Kidney (tissue), 14 donors: ENCODE data around the gene VWA5B1. TPM values are rescaled to one million over a fixed set of nuclear protein-coding genes. Genes with fewer than 3 reads are reported as not detected.

Experiments
- DNase-seq, 5 donors: peaks; one replicate each; pipeline ENCODE4 v3.0.0-alpha.2; 2013 to 2020
- FAIRE-seq: peaks from 2 replicates; lab custom pipeline; 2012; peaks lifted over from hg19 to GRCh38; lab: Jason Lieb, UNC
- H3K27ac ChIP-seq, 2 donors: one replicate each; pipeline ENCODE4 v1.7.0; 2013; ENCODE audit warnings: low read depth in 2 of 2, low read length in 2 of 2, inconsistent platforms in 1 of 2
- H3K27me3 ChIP-seq: one replicate; pipeline ENCODE4 v1.7.1; 2013; ENCODE audit warnings: low read length, inconsistent platforms; ENCODE audit not compliant: control insufficient read depth, insufficient read depth
- H3K36me3 ChIP-seq, 3 donors: one replicate each; pipeline versions ENCODE4 v1.7.0 to v1.7.1; 2013; ENCODE audit warnings: low read length in 3 of 3, control low read depth in 1 of 3, inconsistent platforms in 1 of 3; ENCODE audit not compliant: insufficient read depth in 3 of 3, control insufficient read depth in 2 of 3
- H3K4me1 ChIP-seq, 3 donors: one replicate each; pipeline versions ENCODE4 v1.7.0 to v1.7.1; 2013; ENCODE audit warnings: low read length in 3 of 3, inconsistent platforms in 1 of 3, low read depth in 1 of 3; ENCODE audit not compliant: control insufficient read depth in 2 of 3, insufficient read depth in 2 of 3
- H3K4me3 ChIP-seq, 3 donors: one replicate each; pipeline versions ENCODE4 v1.7.0 to v1.8.1; 2013; ENCODE audit warnings: low read length in 3 of 3, control low read depth in 1 of 3, inconsistent platforms in 1 of 3
- H3K9ac ChIP-seq, 3 donors: one replicate each; pipeline versions ENCODE4 v1.7.0 to v1.7.1; 2013; ENCODE audit warnings: low read length in 3 of 3, control low read depth in 1 of 3, inconsistent platforms in 1 of 3
- H3K9me3 ChIP-seq, 3 donors: one replicate each; pipeline versions ENCODE4 v1.7.0 to v1.7.1; 2013; ENCODE audit warnings: low read length in 3 of 3, control low read depth in 1 of 3, inconsistent platforms in 1 of 3; ENCODE audit not compliant: control insufficient read depth in 2 of 3, insufficient read depth in 1 of 3
- CTCF ChIP-seq: IDR thresholded peaks from 3 replicates; pipeline ENCODE4 v1.5.1; 2012; ENCODE audit warnings: mild to moderate bottlenecking, moderate library complexity, borderline replicate concordance; ENCODE audit not compliant: insufficient read depth; ENCODE audit errors: extremely low read depth
- intact Hi-C: fragments of 100-400 bp; cut with DNase I; formaldehyde crosslinking; loops from one replicate; pipeline ENCODE4 v1.11.1; 2022
- polyA plus RNA-seq: library from polyadenylated mRNA; stranded (reverse); fragments of 350-450 nt; fragmentation: Illumina TruSeq; extraction: RNeasy Lipid Tissue Mini Kit (QIAGEN cat#74804); gene quantifications from one replicate; pipeline ENCODE4 v1.2.3, GENCODE V29; 2014; ENCODE audit warnings: low read depth, low replicate concordance; ENCODE audit not compliant: insufficient read depth
- total RNA-seq: library from RNA; stranded (reverse); fragmentation: NEBNext Ultra II Directional; extraction: Animal tissue kit (Norgen Biotek cat#: 25700); gene quantifications from one replicate; pipeline ENCODE4 v1.2.1, GENCODE V29; 2021
- donor health status: control.
- donor health status: control.
- donor health status: control.
- donor health status: control.
- donor health status: control.
- donor health status: DM: yes; HTN: yes; CAD: no.
- donor health status: Normal renal cell carcinoma (clear cell type).

Gene VWA5B1
- total and polyA plus RNA-seq, 2 donors from 2014 or later, result 0.69 to 1.4 TPM

- H3K27me3 ChIP-seq, result peaks cover 15% of the 10 kb centered on the region
- FAIRE-seq, result no peak
- no peaks in the 10 kb centered on the region for H3K36me3 ChIP-seq
- H3K9me3 ChIP-seq, result no peaks in the 10 kb centered on the region
- H3K9ac ChIP-seq, result no peak overlapping the region
- no peak overlapping the region for H3K4me3 ChIP-seq
- no peak for TF ChIP-seq CTCF
- intact Hi-C loops, result no loop called here
- H3K27ac ChIP-seq, result no peak overlapping the region
- peaks cover 0 to 22% (median 4%) of the 10 kb centered on the region in 3 donors for H3K4me1 ChIP-seq
- no peak for DNase-seq
These were observed 70.7 kb downstream of the VWA5B1 start for GRCh38 chr1:20361401-20361800.

- FAIRE-seq, result no peak
- Histone ChIP-seq H3K9me3 (no peaks in the 10 kb centered on the region), H3K27ac (no peak overlapping the region), H3K36me3 (no peaks in the 10 kb centered on the region), H3K27me3 (peaks cover 15% of the 10 kb centered on the region), H3K4me1 (peaks cover 0 to 21% (median 2%) of the 10 kb centered on the region in 3 donors), H3K4me3 (no peak overlapping the region), H3K9ac (no peak overlapping the region)
- intact Hi-C loops, result no loop called here
- TF ChIP-seq CTCF, result peak; percentile 72
- peak; percentile 61 to 82 (median 70) for DNase-seq
These were observed 71.2 kb downstream of the VWA5B1 start for GRCh38 chr1:20361805-20362381.

- intact Hi-C loops, result no loop called here
- no peaks in the 10 kb centered on the region for H3K9me3 ChIP-seq
- TF ChIP-seq CTCF, result no peak
- DNase-seq (no peak), FAIRE-seq (peak; percentile 67)
- peaks cover 0 to 16% (median 0%) of the 10 kb centered on the region in 3 donors for H3K4me1 ChIP-seq
- H3K36me3 ChIP-seq, result no peaks in the 10 kb centered on the region
- no peak overlapping the region for H3K4me3 ChIP-seq
- no peak overlapping the region for H3K9ac ChIP-seq
- H3K27ac ChIP-seq, result no peak overlapping the region
- H3K27me3 ChIP-seq, result peaks cover 21% of the 10 kb centered on the region
These were observed 72.2 kb downstream of the VWA5B1 start for GRCh38 chr1:20362856-20363255.
